Activated CD8-positive, alpha-beta T cell treated with anti-CD3 and anti-CD28 coated beads for 36 hours (primary cell): ENCODE data around the gene GPX3. TPM values are rescaled to one million over a fixed set of nuclear protein-coding genes. Genes with fewer than 3 reads are reported as not detected.

ENCODE experiments used
- ATAC-seq: fragments of 200-7000 bp; cut with Tn5 transposase; one replicate; pipeline ENCODE4 v1.10.0; 2021; ENCODE audit warnings: mild to moderate bottlenecking, moderate library complexity
- CTCF ChIA-PET: fragments of 350-600 bp; sonication (Branson Sonifier 250); formaldehyde crosslinking; loops from one replicate; lab custom pipeline; 2021; ENCODE audit warnings: antibody characterized with exemption; lab: Charles Lee
- POLR2A ChIA-PET: fragments of 350-600 bp; sonication (Branson Sonifier 250); formaldehyde crosslinking; loops from one replicate; lab custom pipeline; 2021; ENCODE audit warnings: antibody characterized with exemption; lab: Charles Lee
- DNase-seq: peaks from one replicate; pipeline ENCODE4 v3.0.0-alpha.2; 2020
- H3K27ac Mint-ChIP-seq: one replicate; pipeline ENCODE4 v1.8.0; 2021; ENCODE audit warnings: mild to moderate bottlenecking, mixed read lengths
- H3K27me3 Mint-ChIP-seq: one replicate; pipeline ENCODE4 v1.8.0; 2021; ENCODE audit warnings: mixed read lengths
- H3K36me3 Mint-ChIP-seq: one replicate; pipeline ENCODE4 v1.8.0; 2021; ENCODE audit warnings: low read depth, mixed read lengths
- H3K4me1 Mint-ChIP-seq: one replicate; pipeline ENCODE4 v1.8.0; 2021; ENCODE audit warnings: low read depth, mixed read lengths
- H3K4me3 Mint-ChIP-seq: one replicate; pipeline ENCODE4 v1.8.0; 2021; ENCODE audit warnings: mild to moderate bottlenecking, moderate library complexity, mixed read lengths
- H3K9me3 Mint-ChIP-seq: one replicate; pipeline ENCODE4 v1.8.0; 2021; ENCODE audit warnings: mixed read lengths
- CTCF ChIP-seq: fragments of 200-600 bp; IDR thresholded peaks from one replicate; pipeline ENCODE4 v1.8.0; 2022; ENCODE audit warnings: antibody characterized with exemption, mild to moderate bottlenecking
- intact Hi-C: fragments of 100-400 bp; cut with micrococcal nuclease; formaldehyde crosslinking; loops from one replicate; pipeline ENCODE4 v1.10.0; 2022
- total RNA-seq, 2 experiments: library from RNA; stranded (reverse); gene quantifications; one replicate each; pipeline ENCODE4 v1.2.3, GENCODE V29; 2021

Gene GPX3
- total RNA-seq, 2 experiments from 2014 or later: not detected

GRCh38 chr5:151047814-151048425 lies 27.5 kb downstream of the GPX3 start:
- POLR2A ChIA-PET: interaction anchor here (1.0 kb wide), 1 partner anchor 11 kb away, joined by 3 read pairs; no protein-coding TSS in a partner anchor
- ATAC-seq: peak; percentile 88
- Mint-ChIP-seq H3K4me1 (peaks cover 10% of the 10 kb centered on the region), H3K27ac (no peak overlapping the region), H3K36me3 (peaks cover 65% of the 10 kb centered on the region), H3K4me3 (no peak overlapping the region), H3K9me3 (no peaks in the 10 kb centered on the region), H3K27me3 (no peaks in the 10 kb centered on the region)
- TF ChIP-seq CTCF: peak; percentile 71
- DNase-seq: peak; percentile 47
- intact Hi-C loops: no loop called here
- CTCF ChIA-PET: interaction anchor here (0.7 to 16.1 kb wide), 31 partner anchors 9 to 488 kb away, joined by 3 to 478 read pairs (median 4); partner anchors contain the start of gene TNIP1

- TF ChIP-seq CTCF: no peak
- intact Hi-C loops: no loop called here
- ChIA-PET CTCF (interaction anchor here (0.9 to 16.1 kb wide), 27 partner anchors 9 to 488 kb away, joined by 3 to 478 read pairs (median 5); no protein-coding TSS in a partner anchor), POLR2A (interaction anchor here (1.0 to 2.0 kb wide), 4 partner anchors 10 to 117 kb away, joined by 3 to 9 read pairs (median 4); no protein-coding TSS in a partner anchor)
- H3K36me3 Mint-ChIP-seq: peaks cover 61% of the 10 kb centered on the region
- DNase-seq: no peak
- H3K4me3 Mint-ChIP-seq: no peak overlapping the region
- H3K27me3 Mint-ChIP-seq: no peaks in the 10 kb centered on the region
- H3K4me1 Mint-ChIP-seq: peaks cover 10% of the 10 kb centered on the region
- no peak for ATAC-seq
- no peak overlapping the region for H3K27ac Mint-ChIP-seq
- no peaks in the 10 kb centered on the region for H3K9me3 Mint-ChIP-seq
Measured at GRCh38 chr5:151048526-151048925, 28.1 kb downstream of the GPX3 start.

GRCh38 chr5:151051066-151051930 lies 30.9 kb downstream of the GPX3 start:
- no peaks in the 10 kb centered on the region for H3K9me3 Mint-ChIP-seq

GRCh38 chr5:151051931-151052608 lies 31.7 kb downstream of the GPX3 start:
- peak; percentile 4 for TF ChIP-seq CTCF
- Mint-ChIP-seq H3K36me3 (peaks cover 62% of the 10 kb centered on the region), H3K4me3 (no peak overlapping the region), H3K27ac (peak overlapping the region; percentile 36), H3K4me1 (peaks cover 12% of the 10 kb centered on the region), H3K9me3 (no peaks in the 10 kb centered on the region), H3K27me3 (no peaks in the 10 kb centered on the region)
- no peak for DNase-seq
- peak; percentile 8 for ATAC-seq
- ChIA-PET CTCF (interaction anchor here (0.6 to 16.1 kb wide), 39 partner anchors 8 to 202 kb away, joined by 3 to 478 read pairs (median 6); partner anchors contain the start of genes GPX3 and TNIP1), POLR2A (interaction anchor here (0.7 to 2.1 kb wide), 10 partner anchors 13 to 74 kb away, joined by 3 to 7 read pairs (median 4); no protein-coding TSS in a partner anchor)
- intact Hi-C loops: loop anchor here (1.0 to 5.0 kb wide), 2 partner anchors 45 to 63 kb away; no protein-coding TSS in a partner anchor

More at GRCh38 chr5:151051066-151051930, 30.9 kb downstream of the GPX3 start:
- peaks cover 63% of the 10 kb centered on the region for H3K36me3 Mint-ChIP-seq
- ChIA-PET POLR2A (interaction anchor here (0.7 to 2.1 kb wide), 8 partner anchors 14 to 75 kb away, joined by 3 to 7 read pairs (median 4); no protein-coding TSS in a partner anchor), CTCF (interaction anchor here (0.6 to 16.1 kb wide), 43 partner anchors 9 to 201 kb away, joined by 3 to 478 read pairs (median 6); partner anchors contain the start of genes ANXA6, GPX3 and TNIP1)
- peaks cover 12% of the 10 kb centered on the region for H3K4me1 Mint-ChIP-seq
- no peaks in the 10 kb centered on the region for H3K27me3 Mint-ChIP-seq
- peak; percentile 75 for TF ChIP-seq CTCF
- intact Hi-C loops: loop anchor here (1.0 to 5.0 kb wide), 2 partner anchors 46 to 64 kb away; no protein-coding TSS in a partner anchor
- ATAC-seq: peak; percentile 83
- peak overlapping the region; percentile 36 for H3K27ac Mint-ChIP-seq
- peak; percentile 88 for DNase-seq
- H3K4me3 Mint-ChIP-seq: no peak overlapping the region
